GDM1 (cell line): ENCODE measurements around the gene ARHGAP35.

Source experiments
- DNase-seq: peaks from one replicate; lab custom pipeline; 2025; lab: John Stamatoyannopoulos, UW

The ARHGAP35 gene

DNA sequence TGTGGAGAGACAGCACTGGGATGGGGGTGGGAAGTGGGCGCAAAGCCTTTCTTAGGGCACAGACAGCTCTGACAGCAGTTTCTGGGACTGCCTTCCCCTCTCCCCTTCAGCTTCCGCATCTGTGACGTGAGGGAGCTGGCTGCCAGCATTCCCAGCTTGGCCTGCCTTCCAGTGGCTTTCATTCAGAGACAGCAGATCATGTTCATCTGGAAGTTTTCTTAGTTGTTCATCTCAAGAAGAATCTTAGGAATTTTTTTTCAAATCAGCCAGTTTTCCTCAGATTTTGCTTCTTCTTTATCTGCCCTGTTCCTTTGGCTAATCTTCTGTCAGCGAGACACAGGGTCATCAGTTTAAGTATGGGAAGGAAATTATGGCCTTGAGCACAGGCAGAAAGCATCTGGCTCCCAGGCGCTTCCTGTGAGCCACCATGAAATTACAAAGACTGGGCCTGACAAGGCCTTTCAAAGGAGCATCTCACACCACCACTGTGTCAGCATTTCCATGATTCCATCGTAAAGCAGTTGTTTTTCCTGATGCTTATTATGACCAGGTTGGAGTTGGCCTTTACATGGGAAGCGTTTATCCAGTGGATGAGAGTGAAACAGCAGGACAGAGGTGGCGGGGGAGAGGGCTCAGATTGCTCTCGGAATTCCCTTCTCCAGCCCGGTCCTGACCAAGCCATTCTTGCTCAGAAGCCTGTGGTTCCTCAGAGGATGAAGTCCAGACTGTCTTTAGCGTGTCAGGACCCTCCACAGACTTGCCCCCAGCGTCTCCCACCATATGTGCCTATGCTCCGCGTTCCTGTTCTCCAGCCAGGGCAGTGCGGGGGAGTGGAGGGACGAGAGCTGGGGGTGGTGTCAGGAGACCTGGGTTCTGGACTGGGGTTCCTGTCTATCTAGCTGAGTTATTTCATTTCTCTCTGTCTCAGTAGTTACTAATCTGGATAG, 43.6 kb downstream of the ARHGAP35 start:
- DNase-seq = no peak

DNA sequence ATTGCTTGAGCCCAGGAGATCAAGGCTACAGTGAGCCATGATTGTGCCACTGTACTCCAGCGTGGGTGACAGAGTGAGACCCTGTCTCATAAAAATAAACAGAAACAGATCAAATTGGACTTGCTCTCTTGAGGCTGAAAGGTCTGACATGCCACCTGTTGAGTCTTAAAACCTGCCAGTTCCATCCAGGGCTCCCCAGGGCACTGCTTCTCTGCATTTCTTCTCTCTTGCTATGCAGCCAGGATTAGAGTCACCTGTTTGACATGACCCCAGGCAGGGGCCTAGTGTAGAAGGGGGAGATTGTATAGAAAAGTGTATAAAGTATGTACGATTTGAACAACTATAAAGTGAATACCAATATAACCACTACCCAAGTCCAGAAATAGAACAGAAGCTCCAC, 45.4 kb downstream of the ARHGAP35 start:
- DNase-seq = no peak

DNA sequence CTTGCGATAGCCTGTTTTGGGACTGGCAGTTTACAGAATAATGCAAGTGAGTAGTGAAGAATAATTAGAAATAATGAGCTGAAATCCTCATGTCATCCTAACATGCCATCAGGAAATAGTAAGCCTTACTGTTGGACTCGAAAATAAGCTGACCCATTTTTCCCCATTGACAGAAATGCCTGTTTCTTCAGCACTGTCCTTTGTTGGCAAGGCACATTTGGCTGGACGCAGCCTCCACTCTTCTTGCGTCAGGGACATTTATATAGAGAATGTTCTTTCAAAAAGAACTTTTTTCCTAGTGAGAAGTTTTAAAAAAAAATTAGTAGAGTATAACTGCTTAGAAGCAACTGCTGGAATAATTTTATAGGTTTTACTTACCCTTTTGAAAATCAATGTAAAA, 47.1 kb downstream of the ARHGAP35 start:
- DNase-seq = no peak

DNA sequence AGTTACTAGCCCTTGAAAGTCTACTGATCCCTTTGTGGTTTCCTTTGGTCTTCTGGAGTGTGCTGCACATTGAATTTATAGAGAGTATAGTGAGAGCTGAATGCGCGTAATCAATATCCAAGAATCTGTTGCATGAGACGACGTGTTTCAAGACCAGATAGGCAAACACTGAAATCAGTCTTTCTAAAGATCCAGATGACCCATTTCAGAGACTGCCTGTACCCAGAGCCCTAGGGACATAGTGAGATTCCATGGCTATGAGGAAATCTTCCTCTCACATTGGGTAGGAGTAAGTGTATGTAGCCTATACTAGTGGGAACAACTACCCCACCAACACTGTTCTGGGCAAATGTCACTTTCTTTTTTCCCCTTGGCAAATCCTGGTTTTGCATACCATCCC, 48.6 kb downstream of the ARHGAP35 start:
- DNase-seq = no peak
